D721Med (cell line): Measurements from ENCODE around the gene OSMR.
A peak's percentile ranks its signal among the peaks of the same experiment; 100 is the strongest.

Experiments used
- DNase-seq: peaks from one replicate; pipeline ENCODE4 v3.0.0; 2011; ENCODE audit warnings: low spot score; ENCODE audit not compliant: insufficient read length
- FAIRE-seq: peaks from 2 replicates; lab custom pipeline; 2011; peaks lifted over from hg19 to GRCh38; lab: Jason Lieb, UNC
- CTCF ChIP-seq: IDR thresholded peaks from 2 replicates; pipeline ENCODE4 v1.5.1; 2012; ENCODE audit warnings: mild to moderate bottlenecking, control low read depth; ENCODE audit not compliant: insufficient read depth; ENCODE audit errors: missing control alignments

The OSMR gene

GRCh38 chr5:38906503-38906902 lies 60.7 kb downstream of the OSMR start:
- DNase-seq (no peak), FAIRE-seq (no peak)
- TF ChIP-seq CTCF = no peak

DNA sequence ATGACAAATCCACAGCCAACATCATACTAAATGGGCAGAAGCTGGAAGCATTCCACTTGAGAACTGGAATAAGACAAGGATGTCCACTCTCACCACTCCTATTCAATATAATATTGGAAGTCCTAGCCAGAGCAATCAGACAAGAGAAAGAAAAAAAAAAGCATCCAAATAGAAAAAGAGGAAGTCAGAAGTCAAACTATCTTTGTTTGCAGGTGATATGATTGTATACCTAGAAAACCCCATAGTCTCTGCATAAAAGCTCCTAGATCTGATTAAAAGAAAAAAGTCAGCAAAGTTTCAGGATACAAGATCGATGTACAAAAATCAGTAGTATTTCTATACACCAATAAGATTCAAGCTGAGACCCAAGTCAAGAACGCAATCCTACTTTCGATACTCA lies 66.1 kb downstream of the OSMR start:
- DNase-seq (no peak), FAIRE-seq (no peak)
- no peak for TF ChIP-seq CTCF

- no peak for FAIRE-seq
- no peak for DNase-seq
- no peak for TF ChIP-seq CTCF
These were observed 67.9 kb downstream of the OSMR start for GRCh38 chr5:38913714-38914113.

GRCh38 chr5:38916802-38917201 lies 71.0 kb downstream of the OSMR start:
- FAIRE-seq = no peak
- DNase-seq = no peak
- TF ChIP-seq CTCF = no peak

- no peak for DNase-seq
- no peak for TF ChIP-seq CTCF
- FAIRE-seq = no peak
These were observed 75.4 kb downstream of the OSMR start for GRCh38 chr5:38921174-38921573.

DNA sequence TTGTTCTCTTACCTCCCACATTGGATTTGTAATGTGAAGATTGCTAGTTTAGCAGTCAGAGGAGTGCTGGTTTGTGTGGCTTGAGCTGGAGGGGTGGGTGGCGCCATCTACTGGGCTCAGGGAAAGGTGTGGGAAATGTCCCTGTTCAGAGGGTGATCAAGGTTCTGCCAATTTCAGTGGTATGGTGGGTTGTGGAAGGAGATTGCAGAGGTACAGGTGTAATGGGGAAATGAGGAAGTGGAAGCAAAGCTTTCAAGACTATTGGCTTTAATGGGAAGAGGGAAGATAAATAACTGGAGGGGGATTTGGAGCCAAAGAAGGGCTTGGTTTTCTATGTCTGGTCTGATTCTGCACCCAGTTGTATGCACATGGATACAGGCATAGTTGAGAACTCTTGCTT lies 76.4 kb downstream of the OSMR start:
- peak; percentile 36 for DNase-seq
- no peak for FAIRE-seq
- peak; percentile 91 for TF ChIP-seq CTCF

DNA sequence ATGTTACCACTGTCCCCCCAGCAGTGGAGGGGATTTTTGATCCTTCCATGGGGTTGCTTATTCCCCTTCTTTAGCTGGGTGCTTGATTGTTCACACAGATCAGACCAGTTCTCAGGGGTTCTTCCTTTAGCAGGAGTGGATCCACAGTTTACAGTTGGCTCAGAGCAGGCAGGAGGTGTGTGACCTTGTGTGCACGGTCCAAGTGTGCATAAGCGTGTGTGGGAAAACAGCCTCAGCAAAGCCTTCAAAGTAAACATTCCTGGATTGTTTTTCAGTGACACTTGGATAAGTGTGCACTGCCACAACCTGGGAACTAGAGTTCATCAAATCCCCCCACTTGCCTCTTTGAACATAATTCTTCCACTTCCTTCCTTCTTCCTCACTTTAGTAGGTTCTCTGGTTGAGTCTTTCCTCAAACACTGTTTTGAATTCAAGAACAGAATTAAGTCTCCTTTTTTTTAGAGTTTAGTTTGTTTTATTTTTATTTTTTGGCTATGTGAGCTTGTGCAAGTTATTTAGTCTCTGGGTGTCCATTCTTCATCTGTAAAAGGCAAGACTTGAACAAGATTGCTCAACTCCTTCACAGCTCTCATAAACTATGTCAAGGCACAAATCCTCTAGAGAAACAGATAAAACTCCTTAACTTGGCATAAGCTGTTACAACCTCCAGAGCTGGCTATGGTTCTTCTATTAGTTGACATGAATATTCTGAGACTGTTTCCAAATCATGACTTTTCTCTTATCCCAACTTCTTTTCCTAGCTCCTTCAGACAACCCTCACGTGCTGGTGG lies 78.0 kb downstream of the OSMR start:
- no peak for DNase-seq

More for the DNA sequence above, 78.0 kb downstream of the OSMR start:
- TF ChIP-seq CTCF = no peak
- no peak for FAIRE-seq
